ENCODE data around the gene MYT1.
A peak's percentile ranks its signal among the peaks of the same experiment; 100 is the strongest.

The MYT1 gene

DNA sequence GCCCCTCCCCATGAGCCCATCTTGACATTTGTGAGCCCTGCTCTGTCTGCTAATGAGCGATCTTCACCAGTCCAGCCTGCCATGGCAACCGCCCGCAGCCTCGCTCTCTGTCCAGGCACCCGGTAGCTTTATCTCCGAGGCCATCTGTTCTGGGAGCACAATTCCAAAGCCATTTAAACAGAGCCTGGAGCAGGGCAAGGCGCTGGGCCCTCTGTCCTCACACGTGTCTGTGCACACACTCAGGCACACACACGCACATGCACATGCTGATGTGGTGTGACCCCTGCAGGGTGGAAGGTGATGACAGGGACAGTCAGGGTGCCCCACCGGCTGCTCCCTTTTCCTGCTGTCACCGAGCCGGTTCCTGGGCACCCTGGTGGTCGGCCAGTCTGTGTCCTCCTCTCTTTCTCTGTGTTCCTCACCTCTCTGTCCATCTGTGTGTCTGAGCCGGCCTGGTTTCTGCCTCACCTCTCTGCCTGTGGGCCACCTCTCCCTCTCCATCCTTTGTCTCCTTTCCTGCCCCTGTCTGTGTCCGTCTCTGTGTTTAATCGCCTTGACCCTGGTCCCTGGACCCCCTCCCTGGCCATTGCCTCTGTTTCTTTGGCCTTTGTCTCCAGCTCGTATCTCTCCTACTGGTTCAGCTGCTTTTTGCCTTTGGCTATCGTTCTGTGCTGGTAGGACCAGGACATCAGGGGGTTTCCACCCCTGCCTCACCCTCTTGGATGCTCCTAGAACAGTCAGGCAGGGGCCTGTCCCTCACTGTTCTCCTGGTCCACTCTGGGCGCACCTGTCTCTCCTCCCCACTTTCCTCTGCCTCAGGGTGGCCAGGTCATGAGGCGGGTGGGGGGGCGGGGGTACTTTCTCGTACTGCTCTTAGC is 8.8 kb upstream of the MYT1 start:
- no peak for DNase-seq

DNA sequence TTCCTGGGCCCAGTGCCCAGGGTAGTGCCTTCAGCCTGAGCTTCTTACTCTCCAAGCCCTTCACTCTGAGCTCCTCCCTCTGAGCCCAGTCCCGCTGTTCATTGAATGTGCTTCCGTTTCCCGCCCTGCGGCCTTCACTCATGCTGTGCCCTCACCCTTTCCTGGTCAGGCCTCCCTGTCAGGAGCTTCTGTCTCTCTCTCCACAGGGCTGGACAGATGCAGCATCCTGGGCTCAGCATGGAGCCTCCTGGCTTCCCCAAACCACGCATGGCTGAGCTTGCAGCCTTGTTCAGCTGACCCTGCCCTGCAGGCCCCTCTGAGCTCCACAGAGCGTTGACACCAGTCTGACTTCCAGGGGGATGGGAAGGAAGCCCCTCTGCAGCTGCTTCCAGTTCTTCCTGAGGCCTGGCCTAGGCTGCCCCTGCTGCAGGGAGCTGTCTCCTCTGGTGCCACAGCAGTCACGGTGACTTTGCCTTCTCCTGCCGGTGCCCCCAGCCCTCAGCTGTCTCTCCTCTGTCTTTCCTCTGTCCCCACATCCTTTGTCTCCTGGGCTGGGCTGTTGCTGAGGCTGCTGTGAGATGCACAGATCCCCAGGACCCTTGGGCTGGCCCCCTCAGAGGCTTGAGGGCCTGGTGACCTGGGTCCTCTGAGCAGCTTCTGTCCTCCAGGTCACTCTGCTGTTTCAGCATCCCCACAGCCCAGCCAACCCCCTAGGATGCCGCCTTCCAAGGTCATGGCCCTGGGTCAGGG is 7.9 kb upstream of the MYT1 start:
- no peak for DNase-seq

DNA sequence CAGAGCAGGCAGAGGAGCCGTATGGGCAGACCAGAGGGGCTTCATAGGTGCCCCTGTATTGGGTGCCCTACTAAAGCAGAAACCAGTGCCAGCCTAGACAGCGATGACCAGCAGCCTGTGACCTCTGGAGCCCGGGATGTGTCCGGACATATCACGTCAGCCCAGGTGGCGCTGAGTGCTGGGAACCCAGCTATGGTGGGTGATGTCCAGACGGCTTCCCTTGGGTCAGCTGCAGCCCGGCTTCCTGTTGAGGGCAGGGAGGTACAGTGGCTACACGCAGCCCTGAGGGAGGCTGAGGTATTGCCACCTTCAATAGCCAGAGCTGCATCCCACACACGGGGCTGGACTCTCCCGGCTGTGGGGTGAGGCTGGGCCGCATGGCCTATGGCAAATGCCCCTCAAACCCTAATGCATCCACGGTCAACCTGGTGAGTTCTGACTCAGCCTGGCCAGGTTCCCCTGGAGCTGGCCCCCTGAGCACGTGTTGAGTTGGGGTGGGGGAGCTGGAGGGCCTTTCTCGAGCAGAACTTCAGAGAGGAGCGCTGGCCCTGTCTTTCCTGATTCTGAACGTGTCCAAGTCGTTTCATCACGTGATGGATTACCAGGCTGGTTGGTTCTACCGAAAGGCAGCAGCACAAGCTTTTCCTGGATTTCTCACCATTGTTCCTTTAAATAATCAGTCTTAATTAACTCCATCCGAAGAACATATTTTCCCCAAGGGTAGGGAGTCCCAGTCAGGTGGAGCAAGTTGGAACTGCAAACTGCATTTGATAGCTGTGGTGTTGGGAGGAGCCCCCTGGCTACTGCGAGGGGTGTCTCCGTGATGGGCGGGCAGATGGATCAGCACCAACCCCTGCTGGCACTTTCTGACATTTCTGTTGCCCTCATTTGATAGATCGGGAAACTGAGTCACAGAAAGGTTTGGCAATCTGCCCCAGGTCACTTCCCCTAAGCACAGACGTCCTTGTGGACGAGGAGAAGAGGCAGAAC is 7.1 kb upstream of the MYT1 start:
- no peak for DNase-seq

DNA sequence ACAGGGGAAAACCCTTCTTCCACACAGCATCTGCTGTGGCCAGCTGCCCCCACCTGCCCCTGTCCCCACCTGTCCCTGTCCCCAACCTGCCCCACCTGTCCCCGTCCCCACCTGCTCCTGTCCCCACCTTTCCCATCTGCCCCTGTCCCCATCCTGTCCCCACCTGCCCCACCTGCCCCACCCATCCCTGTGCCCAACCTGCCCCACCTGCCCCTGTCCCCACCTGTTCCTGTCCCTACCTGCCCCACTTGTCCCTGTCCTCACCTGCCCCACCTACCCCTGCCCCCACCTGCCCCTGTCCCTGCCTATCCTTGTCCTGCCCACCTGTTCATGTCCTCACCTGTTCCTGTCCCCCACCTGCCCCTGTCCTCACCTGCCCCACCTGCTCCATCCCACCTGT is 6.4 kb upstream of the MYT1 start:
- DNase-seq, result no peak

DNA sequence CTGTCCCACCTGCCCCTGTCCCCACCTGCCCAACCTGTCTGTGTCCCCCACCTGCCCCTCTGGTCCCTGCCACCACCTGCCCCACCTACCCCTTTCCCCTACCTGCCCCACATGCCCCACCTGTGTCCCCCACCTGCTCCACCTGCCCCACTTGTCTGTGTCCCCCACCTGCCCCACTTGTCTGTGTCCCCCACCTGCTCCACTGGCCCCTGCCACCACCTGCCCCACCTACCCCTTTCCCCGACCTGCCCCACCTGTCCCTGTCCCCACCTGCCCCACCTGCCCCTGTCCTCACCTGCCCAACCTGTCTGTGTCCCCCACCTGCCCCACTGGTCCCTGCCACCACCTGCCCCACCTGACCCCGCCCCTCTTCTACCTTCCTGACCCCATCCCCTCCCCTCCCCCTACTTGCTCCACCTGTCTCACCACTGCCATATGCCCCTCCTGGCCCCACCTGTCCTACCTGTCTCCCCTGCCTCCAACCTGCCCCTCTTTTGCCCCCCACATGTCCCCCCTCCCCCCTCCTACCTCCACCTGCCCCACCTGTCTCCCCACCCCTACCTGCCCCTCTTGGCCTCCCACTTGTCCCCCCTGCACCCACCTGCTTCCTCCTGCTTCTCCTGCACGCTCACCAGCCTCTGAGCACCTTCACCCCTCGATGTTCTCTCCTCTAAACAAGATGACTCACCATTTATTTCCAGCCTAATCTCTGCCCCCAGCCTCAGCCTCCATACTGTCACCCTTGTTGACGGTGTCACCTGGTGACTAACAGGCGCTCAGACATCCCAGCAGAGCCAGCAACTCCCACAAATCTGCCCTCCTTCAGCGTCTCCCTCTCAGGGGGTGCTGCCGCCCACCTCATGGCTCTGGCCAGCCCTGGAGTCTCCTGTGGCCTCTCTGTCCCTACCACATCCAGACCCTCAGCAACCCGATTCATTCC is 5.6 kb upstream of the MYT1 start:
- no peak for DNase-seq

DNA sequence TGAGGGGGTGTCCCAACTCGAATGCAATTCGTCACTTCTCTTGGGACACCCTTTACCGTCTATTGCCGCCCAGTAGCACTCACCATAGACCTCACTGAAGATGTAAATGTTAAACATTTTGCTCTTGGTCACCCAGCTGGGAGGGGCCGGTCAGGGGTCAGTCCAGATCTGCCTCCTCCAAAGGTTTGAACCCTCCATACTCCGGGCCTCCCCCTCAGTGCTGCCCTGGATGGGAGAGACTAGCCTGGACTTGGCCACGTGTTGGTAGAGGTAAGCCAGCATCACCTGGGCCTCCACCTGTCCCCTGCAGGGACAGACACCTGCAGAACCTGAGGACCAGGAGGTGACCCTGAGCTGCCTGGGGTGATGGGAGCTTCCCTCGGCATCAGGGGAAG is 5.0 kb upstream of the MYT1 start:
- no peak for DNase-seq

DNA sequence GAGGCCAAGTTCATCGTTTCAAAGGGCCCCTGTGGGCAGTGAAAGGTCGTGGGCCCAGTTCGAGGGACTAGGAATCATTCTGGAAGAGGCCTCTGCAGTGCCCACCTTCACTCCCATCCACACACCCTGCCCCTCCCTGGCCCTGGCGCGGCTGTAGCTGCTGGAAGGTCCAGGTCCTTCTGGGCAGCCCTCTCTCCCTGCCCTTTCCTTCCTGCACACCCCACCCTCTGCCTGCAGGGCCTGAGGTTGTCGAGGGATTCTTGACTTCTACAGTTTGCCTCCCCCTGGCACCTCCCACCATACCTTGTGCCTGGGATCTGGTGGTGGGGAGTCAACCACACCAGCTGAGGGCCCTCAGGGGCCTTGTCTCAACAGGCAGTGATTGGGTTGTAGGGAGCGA is 4.5 kb upstream of the MYT1 start:
- DNase-seq, result no peak

DNA sequence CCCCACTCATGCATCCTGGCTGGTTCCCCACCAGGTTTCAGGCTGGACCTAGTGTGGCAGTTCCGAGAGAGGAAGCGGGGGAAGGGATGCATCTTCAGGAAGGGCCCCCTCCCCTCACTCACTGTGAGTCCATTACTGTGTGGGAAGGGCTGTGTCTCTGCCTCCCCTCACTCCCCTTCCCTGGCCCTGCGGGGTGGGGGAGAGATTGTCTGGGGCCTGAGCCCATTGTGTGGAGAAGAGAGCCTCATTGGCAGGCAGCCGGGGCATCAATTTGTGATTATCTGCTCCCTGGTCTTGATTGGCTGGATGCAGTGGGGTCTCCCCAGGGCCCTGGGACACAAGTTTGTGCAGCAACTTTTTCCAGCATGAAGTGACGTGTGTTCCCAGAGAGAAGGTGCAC is 4.1 kb upstream of the MYT1 start:
- DNase-seq, result no peak

DNA sequence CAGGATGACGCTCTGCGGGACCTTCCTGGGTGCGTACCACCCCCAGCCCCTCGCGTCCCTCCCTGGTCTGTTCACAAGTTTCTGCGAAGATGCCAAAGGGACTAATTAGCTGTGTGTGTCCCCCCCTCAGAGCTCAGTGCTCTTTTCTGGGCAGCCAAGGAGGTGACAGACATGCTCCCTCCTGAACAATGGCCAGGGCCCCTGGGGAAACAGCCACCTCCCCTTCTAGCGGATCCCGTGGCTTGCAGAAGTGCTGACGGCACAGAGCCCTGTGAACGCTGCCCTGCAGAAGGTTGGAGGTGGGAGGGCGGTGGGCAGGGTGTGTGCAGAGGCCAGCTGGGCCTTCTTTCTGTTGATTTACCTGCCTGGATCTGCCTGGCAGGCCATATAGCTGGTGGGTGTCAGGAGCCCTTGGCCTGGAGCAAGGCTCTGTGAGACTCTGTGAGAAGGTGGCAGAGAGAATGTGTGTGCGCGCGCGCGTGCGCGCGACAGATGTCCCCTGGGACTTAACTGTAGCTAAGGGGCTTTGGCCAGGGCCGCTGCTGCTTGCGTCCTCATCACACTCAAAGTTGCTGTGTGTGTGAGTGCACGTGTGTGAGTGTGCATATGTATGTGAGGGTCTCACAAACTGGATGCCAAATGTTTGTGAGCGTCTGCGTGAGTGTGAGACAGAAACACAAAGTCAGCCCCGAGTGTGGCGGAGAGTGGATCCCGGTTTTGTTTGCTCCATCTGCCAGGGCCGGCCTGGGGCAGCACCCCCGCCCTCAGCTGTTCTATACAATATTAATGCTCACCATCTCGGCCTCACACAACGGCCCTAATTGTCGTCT is 3.5 kb upstream of the MYT1 start:
- no peak for DNase-seq

DNA sequence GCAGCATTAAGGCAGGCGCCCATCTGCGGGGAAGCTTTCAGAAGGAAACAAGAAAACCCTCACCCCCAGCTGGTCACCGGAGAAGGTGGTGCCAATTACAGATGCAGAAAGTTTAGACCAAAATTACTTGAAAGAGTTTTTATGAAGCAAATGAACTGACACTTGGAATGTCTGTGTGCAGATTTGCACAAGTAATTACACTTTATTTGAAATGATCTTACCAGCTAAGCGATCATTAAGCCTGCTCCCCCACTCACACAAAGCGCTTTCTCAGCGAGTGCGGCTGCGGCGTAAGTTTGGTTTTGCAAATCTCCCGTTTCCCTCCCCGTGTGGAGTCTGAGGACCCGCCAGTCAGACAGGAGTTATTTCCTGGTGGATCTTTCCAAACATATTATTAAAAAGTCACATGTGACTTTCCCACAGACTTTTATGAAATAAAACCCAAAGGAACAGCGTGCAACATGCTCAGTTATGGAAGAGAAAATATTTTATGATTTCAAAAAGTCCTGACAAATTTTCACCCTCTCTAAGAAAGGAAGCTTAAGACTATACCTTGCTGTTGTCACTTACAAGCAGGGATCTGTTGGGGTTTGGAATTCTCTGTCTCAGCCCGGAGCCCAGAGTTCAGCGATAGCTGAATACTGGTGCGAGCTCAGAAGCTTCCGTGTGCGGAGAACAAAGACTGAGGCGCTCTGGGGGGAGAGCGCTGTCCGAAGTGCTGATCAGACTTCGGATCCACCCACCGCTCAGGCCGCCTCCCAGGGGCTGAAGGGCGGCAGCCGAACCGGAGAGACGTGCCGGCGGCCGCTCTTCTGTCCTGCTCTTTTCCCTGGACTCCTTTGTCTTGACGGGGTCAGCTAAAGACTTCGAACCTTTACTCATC is 2.7 kb upstream of the MYT1 start:
- peak in 2 of 6 experiments; percentile 4 to 10 for DNase-seq

DNA sequence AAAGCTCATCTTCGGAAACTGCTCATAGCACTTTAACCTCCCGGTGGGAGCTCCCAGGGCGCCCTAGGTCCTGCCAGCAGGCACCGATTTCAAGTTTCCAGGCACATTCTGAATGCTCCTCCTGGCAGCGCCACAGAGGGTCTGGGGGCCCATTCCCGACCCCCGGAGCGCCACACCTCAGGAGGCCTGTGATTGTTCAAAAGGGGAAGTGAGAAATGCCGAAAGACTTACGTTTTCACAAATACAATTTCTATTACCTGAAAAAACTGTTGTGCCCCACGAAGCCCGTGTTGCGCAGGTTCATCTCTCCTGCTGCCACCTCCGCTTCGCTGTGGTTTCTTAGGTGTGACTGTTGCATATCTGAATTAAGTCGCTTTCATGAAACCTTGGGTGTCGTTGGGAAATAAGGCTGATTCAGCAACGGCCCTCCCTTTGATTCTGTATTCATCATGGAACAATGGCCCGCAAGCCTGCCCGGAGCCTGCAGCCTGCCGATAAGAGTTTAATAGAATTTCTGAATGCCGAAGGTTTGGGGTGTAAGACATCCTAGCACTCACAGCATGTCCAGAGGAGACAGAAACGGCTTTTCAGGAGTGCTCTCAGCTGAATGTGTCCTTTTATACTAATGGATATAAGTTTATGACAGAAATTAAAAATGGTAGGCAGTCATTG is 1.9 kb upstream of the MYT1 start:
- DNase-seq, result no peak

DNA sequence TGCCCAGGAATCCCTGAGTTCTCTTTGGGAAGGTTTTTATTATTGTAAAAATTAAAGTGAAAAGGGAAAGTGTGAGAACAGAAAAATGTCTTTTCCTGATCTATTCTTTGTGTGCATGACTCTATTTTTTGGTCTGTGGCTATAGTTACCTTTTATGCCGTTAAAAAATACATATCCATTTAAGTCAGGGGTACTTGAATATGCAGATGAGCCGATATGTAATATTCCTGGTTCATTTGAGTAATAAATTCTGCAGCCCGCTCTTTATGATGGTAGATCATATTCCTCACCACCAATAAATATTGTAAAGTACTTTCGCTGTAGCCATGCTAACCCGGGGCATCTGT is 503 bp upstream of the MYT1 start:
- no peak for DNase-seq

DNA sequence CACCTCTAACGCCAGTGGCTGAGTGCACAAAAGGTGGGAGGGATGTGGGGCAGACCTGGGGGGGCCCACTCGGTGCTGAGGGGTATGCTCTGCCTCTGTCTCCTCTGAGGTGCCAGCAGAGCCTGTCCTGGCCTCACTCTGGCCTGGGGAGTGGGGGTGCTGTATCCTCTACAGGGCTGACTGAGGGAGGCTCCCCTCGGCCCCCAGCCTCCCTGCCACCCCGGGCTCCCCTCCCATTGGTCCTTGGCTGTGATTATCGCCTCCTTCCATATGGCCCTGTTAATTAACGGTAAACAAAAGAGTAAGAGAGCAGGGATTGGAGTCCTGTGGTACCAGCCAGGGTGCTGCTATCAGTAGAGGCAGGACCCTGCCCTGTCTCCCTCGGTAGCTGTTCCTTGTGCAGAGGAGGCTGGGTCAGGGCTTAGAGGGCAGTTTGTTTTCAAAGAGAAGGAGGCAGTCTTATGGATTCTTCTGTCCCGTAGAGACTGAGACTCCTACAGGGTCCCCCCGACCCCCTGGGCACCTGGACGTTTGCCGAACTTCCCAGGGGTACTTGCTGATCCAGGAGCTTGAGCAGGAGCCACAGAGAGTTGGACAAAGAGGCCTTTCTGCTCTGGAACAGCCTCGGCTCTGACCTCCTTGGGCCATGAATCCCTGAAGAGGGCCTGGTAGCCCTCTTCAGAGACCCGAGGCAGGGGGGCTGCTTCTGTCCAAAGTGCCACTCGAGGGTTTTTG is 1.8 kb downstream of the MYT1 start:
- no peak for DNase-seq

DNA sequence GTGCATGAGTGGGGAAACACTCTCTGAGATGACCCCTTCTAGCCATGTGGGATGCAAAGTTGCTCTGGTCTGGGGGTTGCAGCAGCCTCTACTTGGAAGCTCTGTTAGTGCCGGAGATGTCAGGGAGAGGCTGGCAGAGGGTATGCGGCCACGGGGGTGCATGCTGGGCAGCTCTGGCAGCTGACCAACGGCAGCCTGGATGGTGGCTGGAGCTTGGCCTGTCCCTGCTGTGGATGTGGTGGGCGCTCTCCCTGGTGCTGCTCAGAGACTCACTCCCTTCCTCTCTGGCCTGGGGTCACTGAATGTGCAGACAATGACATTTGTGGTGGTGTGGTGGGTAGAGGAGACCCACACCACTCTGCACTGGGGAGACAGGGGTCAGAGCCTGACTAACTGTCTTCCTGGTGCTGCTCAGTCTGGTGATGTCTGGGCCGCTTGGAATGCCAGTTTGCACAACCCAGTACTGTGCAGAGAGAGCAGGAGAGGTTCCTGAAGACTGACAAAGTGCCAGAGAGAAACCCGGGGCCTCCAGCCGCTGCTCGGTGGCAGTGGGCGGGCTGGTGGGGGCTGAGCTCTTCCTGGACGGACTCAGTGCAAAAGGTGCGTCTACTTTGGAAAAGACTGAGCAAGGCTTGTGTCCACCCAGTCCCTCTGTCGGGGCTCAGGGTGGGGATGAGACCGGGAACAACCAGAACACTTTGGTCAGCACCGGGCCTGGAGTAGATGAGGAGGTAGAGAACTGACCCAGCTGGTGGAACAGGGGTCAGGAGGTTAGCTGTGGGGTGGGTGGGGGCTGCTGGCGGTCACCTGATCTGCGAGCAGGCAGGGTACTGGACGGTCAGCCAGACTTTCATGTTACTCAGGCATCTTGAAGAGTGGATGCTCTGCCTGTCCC is 2.7 kb downstream of the MYT1 start:
- DNase-seq, result no peak

DNA sequence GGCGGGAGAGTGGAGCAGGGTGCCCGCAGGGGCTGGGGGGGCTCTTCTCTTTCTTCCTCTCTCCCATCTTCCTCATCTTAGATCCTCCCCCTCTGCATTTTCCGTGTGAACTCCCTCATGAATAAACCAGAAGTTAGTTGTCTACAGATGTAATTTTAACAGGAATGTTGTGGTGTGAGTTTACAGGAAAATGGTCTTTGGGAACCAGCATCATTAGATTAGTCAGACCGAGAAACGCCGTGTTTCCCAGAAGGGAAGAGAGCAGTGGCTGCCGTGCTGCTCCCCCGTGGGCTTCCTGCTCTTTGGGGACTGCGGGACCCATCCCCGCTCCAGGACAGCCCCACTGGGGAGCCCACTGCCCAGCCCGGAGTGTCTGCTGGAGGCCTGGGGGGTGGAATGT is 3.4 kb downstream of the MYT1 start:
- no peak for DNase-seq

DNA sequence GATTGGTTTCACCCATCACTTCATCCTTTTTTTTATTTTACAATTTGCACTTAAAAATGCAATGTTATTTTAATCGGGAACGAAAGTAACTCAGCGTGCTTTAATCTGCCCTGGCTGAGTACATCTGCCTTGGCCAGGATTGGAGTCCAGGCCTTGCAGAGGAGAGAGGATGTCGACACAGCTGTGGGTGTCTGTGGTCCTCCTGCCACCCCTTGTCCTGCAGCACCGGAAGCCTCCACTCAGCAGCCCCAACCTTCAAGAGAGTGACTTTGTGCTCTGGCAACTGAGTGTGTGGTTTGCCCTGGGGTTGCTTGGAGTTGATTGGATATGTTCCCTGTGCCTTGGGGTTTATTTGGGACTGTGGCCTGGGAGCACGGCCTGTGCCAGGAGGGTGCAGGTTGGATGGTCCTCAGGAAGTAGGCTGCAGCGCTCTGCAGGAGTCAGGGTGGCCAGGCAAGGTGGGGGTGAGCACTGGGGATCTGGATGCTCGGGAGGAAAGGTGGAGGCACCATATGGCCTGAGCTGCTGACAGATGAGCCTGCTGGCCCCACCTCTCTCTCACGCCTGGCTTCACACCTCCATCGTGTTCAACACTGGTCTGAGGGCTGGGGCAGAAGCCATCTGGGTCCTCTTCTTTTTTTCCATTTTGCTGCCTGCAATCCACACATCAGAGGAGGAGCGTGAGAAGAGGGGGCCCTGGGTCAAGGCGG is 4.3 kb downstream of the MYT1 start:
- DNase-seq, result no peak

DNA sequence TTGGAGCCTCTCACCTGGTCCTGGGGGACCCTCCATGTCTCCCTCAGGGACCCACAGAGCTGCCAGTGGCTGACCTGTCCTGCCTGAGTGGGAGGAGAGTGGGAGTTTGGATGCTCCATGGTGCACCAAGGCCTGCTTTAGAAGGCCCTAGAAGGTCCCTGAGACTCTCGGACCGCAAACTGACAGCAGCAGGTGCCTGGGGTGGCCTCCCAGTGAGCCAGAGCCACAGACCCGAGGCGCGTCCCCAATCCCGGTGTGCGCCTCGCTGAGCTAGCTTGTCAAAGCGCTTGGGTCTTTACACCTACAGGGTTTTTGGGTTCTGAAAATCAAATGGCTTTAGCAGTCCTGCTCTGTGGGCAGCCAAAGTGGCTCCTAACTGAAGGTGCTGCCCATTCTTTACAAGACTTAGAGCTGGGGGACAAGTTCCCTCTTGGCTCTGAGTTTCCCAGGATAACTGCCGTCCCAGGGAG is 4.9 kb downstream of the MYT1 start:
- no peak for DNase-seq
